ENCODE measurements around the gene C1QL2. TPM values are rescaled to one million over a fixed set of nuclear protein-coding genes. Genes with fewer than 3 reads are reported as not detected.

C1QL2 gene
- total RNA-seq, 1 experiment from 2014 or later, result 1.5 TPM

- POLR2A ChIA-PET (ENCODE audit: low non-redundant PET), result no interaction called here
These were observed 20.2 kb upstream of the C1QL2 start for GRCh38 chr2:119178776-119179175.

GRCh38 chr2:119177838-119178190 lies 19.3 kb upstream of the C1QL2 start:
- ChIA-PET CTCF (no interaction called here), POLR2A (ENCODE audit: low non-redundant PET) (no interaction called here)
- Histone ChIP-seq H3K36me3 (ENCODE audit: insufficient read depth, low read length, poor library complexity, severe bottlenecking) (no peaks in the 10 kb centered on the region), H3K27ac (ENCODE audit: low read depth, low read length, poor library complexity, severe bottlenecking) (no peak overlapping the region), H3K27me3 (replicated peaks; ENCODE audit: insufficient read depth, low read depth, low read length, poor library complexity) (no peaks in the 10 kb centered on the region), H3K4me3 (ENCODE audit: low read depth, low read length, poor library complexity, severe bottlenecking) (no peak overlapping the region), H3K9me3 (ENCODE audit: low read depth, low read length, poor library complexity, severe bottlenecking) (no peaks in the 10 kb centered on the region), H3K4me1 (ENCODE audit: insufficient read depth, low read length, poor library complexity, severe bottlenecking) (peaks cover 7% of the 10 kb centered on the region)
- intact Hi-C loops (cut with micrococcal nuclease; ENCODE audit: unreplicated experiment), result loop anchor here (5.0 kb wide), 1 partner anchor 296 kb away; no protein-coding TSS in a partner anchor
- TF ChIP-seq EZH2 (IDR thresholded peaks at IDR 0.05; ENCODE audit: borderline replicate concordance, low read depth, low read length, poor library complexity, severe bottlenecking) (no peak), CTCF (conservative IDR thresholded peaks at IDR 0.05; ENCODE audit: low read depth, low read length) (no peak)
- no TSS peak for BruUV-seq (replicated peaks)
- no peak for DNase-seq (ENCODE audit: low spot score)

More at GRCh38 chr2:119178776-119179175, 20.2 kb upstream of the C1QL2 start:
- Histone ChIP-seq H3K36me3 (ENCODE audit: insufficient read depth, low read length, poor library complexity, severe bottlenecking) (no peaks in the 10 kb centered on the region), H3K27me3 (replicated peaks; ENCODE audit: insufficient read depth, low read depth, low read length, poor library complexity) (no peaks in the 10 kb centered on the region), H3K4me1 (ENCODE audit: insufficient read depth, low read length, poor library complexity, severe bottlenecking) (peaks cover 7% of the 10 kb centered on the region), H3K9me3 (ENCODE audit: low read depth, low read length, poor library complexity, severe bottlenecking) (no peaks in the 10 kb centered on the region), H3K27ac (ENCODE audit: low read depth, low read length, poor library complexity, severe bottlenecking) (no peak overlapping the region), H3K4me3 (ENCODE audit: low read depth, low read length, poor library complexity, severe bottlenecking) (no peak overlapping the region)
- CTCF ChIA-PET, result no interaction called here
- intact Hi-C loops (cut with micrococcal nuclease; ENCODE audit: unreplicated experiment), result loop anchor here (5.0 kb wide), 1 partner anchor 296 kb away; no protein-coding TSS in a partner anchor
- no TSS peak for BruUV-seq (replicated peaks)
- TF ChIP-seq CTCF (conservative IDR thresholded peaks at IDR 0.05; ENCODE audit: low read depth, low read length) (no peak), EZH2 (IDR thresholded peaks at IDR 0.05; ENCODE audit: borderline replicate concordance, low read depth, low read length, poor library complexity, severe bottlenecking) (no peak)
- DNase-seq (ENCODE audit: low spot score), result no peak

- peaks cover 7% of the 10 kb centered on the region for H3K4me1 ChIP-seq (ENCODE audit: insufficient read depth, low read length, poor library complexity, severe bottlenecking)
- POLR2A ChIA-PET (ENCODE audit: low non-redundant PET), result no interaction called here
- intact Hi-C loops (cut with micrococcal nuclease; ENCODE audit: unreplicated experiment), result loop anchor here (5.0 kb wide), 1 partner anchor 295 kb away; no protein-coding TSS in a partner anchor
These were observed 18.8 kb upstream of the C1QL2 start for GRCh38 chr2:119177171-119177837.

More at GRCh38 chr2:119177171-119177837, 18.8 kb upstream of the C1QL2 start:
- no peak overlapping the region for H3K4me3 ChIP-seq (ENCODE audit: low read depth, low read length, poor library complexity, severe bottlenecking)
- H3K36me3 ChIP-seq (ENCODE audit: insufficient read depth, low read length, poor library complexity, severe bottlenecking), result no peaks in the 10 kb centered on the region
- no peaks in the 10 kb centered on the region for H3K9me3 ChIP-seq (ENCODE audit: low read depth, low read length, poor library complexity, severe bottlenecking)
- no peak overlapping the region for H3K27ac ChIP-seq (ENCODE audit: low read depth, low read length, poor library complexity, severe bottlenecking)
- TF ChIP-seq CTCF (conservative IDR thresholded peaks at IDR 0.05; ENCODE audit: low read depth, low read length), result no peak
- no peak for TF ChIP-seq EZH2 (IDR thresholded peaks at IDR 0.05; ENCODE audit: borderline replicate concordance, low read depth, low read length, poor library complexity, severe bottlenecking)
- DNase-seq (ENCODE audit: low spot score), result no peak
- no peaks in the 10 kb centered on the region for H3K27me3 ChIP-seq (replicated peaks; ENCODE audit: insufficient read depth, low read depth, low read length, poor library complexity)
- BruUV-seq (replicated peaks), result no TSS peak
- CTCF ChIA-PET, result no interaction called here

All from A673 (cell line).